Measurements from ENCODE around the gene ACADVL.

- TF ChIP-seq CTCF (IDR thresholded peaks at IDR 0.05), result no peak
- no peak for TF ChIP-seq POLR2A (IDR thresholded peaks at IDR 0.05)
Observed at GRCh38 chr17:7205561-7205960, 14.2 kb upstream of the ACADVL start.

Data from esophagus squamous epithelium (tissue), 4 donors.